B cell (primary cell): ENCODE results near the gene PRSS33. TPM values are rescaled to one million over a fixed set of nuclear protein-coding genes. Genes with fewer than 3 reads are reported as not detected.
A peak's percentile ranks its signal among the peaks of the same experiment; 100 is the strongest.

Experiments used
- ATAC-seq: fragments of 200-7000 bp; cut with Tn5 transposase; one replicate; pipeline ENCODE4 v1.10.0; 2021; ENCODE audit warnings: low read depth, mild to moderate bottlenecking, moderate number of reproducible peaks, moderate library complexity
- CTCF ChIA-PET: fragments of 350-600 bp; sonication (Branson Sonifier 250); formaldehyde crosslinking; loops from one replicate; lab custom pipeline; 2021; ENCODE audit warnings: antibody characterized with exemption, inconsistent platforms; lab: Charles Lee
- POLR2A ChIA-PET: fragments of 350-600 bp; sonication (Branson Sonifier 250); formaldehyde crosslinking; loops from one replicate; lab custom pipeline; 2021; ENCODE audit warnings: antibody characterized with exemption; lab: Charles Lee
- DNase-seq: peaks from one replicate; pipeline ENCODE4 v3.0.0; 2013
- H2AFZ ChIP-seq: 2 replicates; pipeline ENCODE4 v1.6.1; 2012; ENCODE audit warnings: mild to moderate bottlenecking, low read depth, low read length; ENCODE audit not compliant: insufficient read depth, poor library complexity, severe bottlenecking
- H3K27ac ChIP-seq, 2 donors: 1 replicate in 1 of 2; 2 replicates in 1 of 2; pipeline ENCODE4 v1.5.1; 2012 to 2013; ENCODE audit warnings: low read length in 2 of 2, mild to moderate bottlenecking in 2 of 2, moderate library complexity in 1 of 2
- H3K27me3 ChIP-seq, 4 experiments: fragments of 200-600 bp in 1 of 4; sonication (generic) in 1 of 4; replicated peaks in 1 of 4; 1 replicate in 2 of 4; 2 replicates in 2 of 4; pipeline versions ENCODE4 v1.6.1 to v1.7.0; 2013 to 2016; ENCODE audit warnings: low read length in 3 of 4, mild to moderate bottlenecking in 2 of 4, mixed read lengths in 1 of 4, moderate library complexity in 1 of 4; ENCODE audit not compliant: insufficient read depth in 4 of 4, control insufficient read depth in 3 of 4; ENCODE audit errors: control extremely low read depth in 1 of 4
- H3K36me3 ChIP-seq, 2 experiments: replicated peaks in 1 of 2; 1 replicate in 1 of 2; 2 replicates in 1 of 2; pipeline versions ENCODE4 v1.6.1 to v1.7.1; 2013; ENCODE audit warnings: low read length in 1 of 2; ENCODE audit not compliant: insufficient read depth in 2 of 2, control insufficient read depth in 1 of 2; ENCODE audit errors: control extremely low read depth in 1 of 2, extremely low read depth in 1 of 2
- H3K4me1 ChIP-seq, 2 donors: fragments of 200-600 bp in 1 of 2; sonication (generic) in 1 of 2; 1 replicate in 1 of 2; 2 replicates in 1 of 2; pipeline versions ENCODE4 v1.5.1 to v1.6.1; 2013 to 2017; ENCODE audit warnings: low read length in 2 of 2; ENCODE audit not compliant: control insufficient read depth in 2 of 2, insufficient read depth in 2 of 2
- H3K4me2 ChIP-seq: replicated peaks from 2 replicates; pipeline ENCODE3; 2012; ENCODE audit warnings: mild to moderate bottlenecking, low read depth, low read length; ENCODE audit not compliant: poor library complexity, severe bottlenecking
- H3K4me3 ChIP-seq, 5 experiments: fragments of 200-600 bp in 1 of 5; sonication (generic) in 1 of 5; 1 replicate in 3 of 5; 2 replicates in 2 of 5; pipeline versions ENCODE4 v1.5.1 to v1.7.0; 2011 to 2016; ENCODE audit warnings: low read length in 4 of 5, mild to moderate bottlenecking in 4 of 5, low read depth in 2 of 5, control low read depth in 1 of 5, moderate library complexity in 1 of 5; ENCODE audit not compliant: insufficient read depth in 1 of 5; ENCODE audit errors: control extremely low read depth in 1 of 5, extremely low read depth in 1 of 5
- H3K79me2 ChIP-seq: fragments of 200-600 bp; sonication (generic); one replicate; pipeline ENCODE4 v1.6.0; 2016; ENCODE audit warnings: low read length; ENCODE audit not compliant: control insufficient read depth, insufficient read depth
- H3K9ac ChIP-seq: fragments of 200-600 bp; sonication (generic); 2 replicates; pipeline ENCODE4 v1.6.1; 2017; ENCODE audit warnings: mild to moderate bottlenecking, low read length, moderate library complexity
- H3K9me3 ChIP-seq, 3 donors: one replicate each; pipeline versions ENCODE4 v1.6.1 to v1.7.1; 2013; ENCODE audit warnings: low read length in 2 of 3; ENCODE audit not compliant: control insufficient read depth in 2 of 3, insufficient read depth in 1 of 3; ENCODE audit errors: control extremely low read depth in 1 of 3
- H4K20me1 ChIP-seq: 2 replicates; pipeline ENCODE4 v1.6.0; 2012; ENCODE audit warnings: mild to moderate bottlenecking, low read length; ENCODE audit not compliant: insufficient read depth, control insufficient read depth, poor library complexity, severe bottlenecking
- H3K27ac Mint-ChIP-seq: one replicate; pipeline ENCODE4 v1.8.0; 2021; ENCODE audit warnings: mixed read lengths
- H3K27me3 Mint-ChIP-seq: one replicate; pipeline ENCODE4 v1.8.0; 2021; ENCODE audit warnings: mixed read lengths
- H3K4me1 Mint-ChIP-seq: one replicate; pipeline ENCODE4 v1.8.0; 2021; ENCODE audit warnings: mixed read lengths
- H3K4me3 Mint-ChIP-seq: one replicate; pipeline ENCODE4 v1.8.0; 2021; ENCODE audit warnings: mixed read lengths
- H3K9me3 Mint-ChIP-seq: one replicate; pipeline ENCODE4 v1.8.0; 2022; ENCODE audit warnings: mixed read lengths; ENCODE audit not compliant: insufficient read depth
- CTCF ChIP-seq: fragments of 200-600 bp; IDR thresholded peaks from one replicate; pipeline ENCODE4 v1.8.0; 2022; ENCODE audit warnings: antibody characterized with exemption, mild to moderate bottlenecking
- EZH2 ChIP-seq: IDR thresholded peaks from 2 replicates; pipeline ENCODE4 v1.6.1; 2012; ENCODE audit warnings: borderline replicate concordance, low read depth, mild to moderate bottlenecking, moderate library complexity, low read length; ENCODE audit not compliant: insufficient read depth, poor library complexity, severe bottlenecking
- WGBS: methylation state at CpG from one replicate; pipeline ENCODE4 v1.1.5; 2013; ENCODE audit warnings: missing lambda C conversion rate; ENCODE audit not compliant: insufficient coverage; 5-methylcytosine and 5-hydroxymethylcytosine counted together
- intact Hi-C: fragments of 100-400 bp; cut with micrococcal nuclease; formaldehyde crosslinking; loops from one replicate; pipeline ENCODE4 v1.10.0; 2022
- polyA plus RNA-seq: library from polyadenylated mRNA; depleted of rRNA; stranded (reverse); fragments of >200 nt; gene quantifications from 2 replicates; pipeline ENCODE4 v1.2.3, GENCODE V29; 2012
- total RNA-seq, 2 donors: library from RNA; stranded (reverse); fragments of 120-200 nt in 1 of 2; gene quantifications; 1 replicate in 1 of 2; 2 replicates in 1 of 2; pipeline versions ENCODE4 v1.2.3 to v1.2.4, GENCODE V29; 2013 to 2022

The PRSS33 gene
- total and polyA plus RNA-seq, 2 donors (not counting 1 experiment from before 2014, with no cell fraction given), result not detected

GRCh38 chr16:2752035-2752849 lies 35.1 kb downstream of the PRSS33 start, which contains the start of gene SRRM2:
TSS of gene SRRM2 (plus strand) at chr16:2752638. CDS start at chr16:2756365, 3,727 bp downstream.
- Mint-ChIP-seq H3K4me1 (peaks cover 50% of the 10 kb centered on the region), H3K27me3 (no peaks in the 10 kb centered on the region), H3K4me3 (peak within 1 kb of the TSS; percentile 95), H3K27ac (peak within 1 kb of the TSS; percentile 99), H3K9me3 (peaks cover 2% of the 10 kb centered on the region)
- peaks cover 64% of the 10 kb centered on the region for H3K79me2 ChIP-seq
- ATAC-seq (peak; percentile 83), DNase-seq (peak; percentile 100)
- H2AFZ ChIP-seq, result peak within 1 kb of the TSS; percentile 99
- peak within 1 kb of the TSS; percentile 97 for H3K4me2 ChIP-seq
- peak within 1 kb of the TSS; percentile 95 to 98 for H3K27ac ChIP-seq
- peak within 1 kb of the TSS; percentile 68 to 97 (median 82) for H3K4me3 ChIP-seq
- peaks cover 0 to 10% (median 3%) of the 10 kb centered on the region in 3 donors for H3K9me3 ChIP-seq
- peaks cover 45% of the 10 kb centered on the region for H4K20me1 ChIP-seq
- TF ChIP-seq EZH2 (no peak), CTCF (no peak)
- intact Hi-C loops, result loop anchor here (1.0 to 5.0 kb wide), 5 partner anchors 25 to 270 kb away; partner anchors contain the start of genes ELOB, FLYWCH1, FLYWCH2 and HCFC1R1
- peak within 1 kb of the TSS; percentile 92 for H3K9ac ChIP-seq
- H3K36me3 ChIP-seq, result peaks cover 0 to 8% of the 10 kb centered on the region in 2 experiments
- POLR2A ChIA-PET, result interaction anchor here (0.6 to 3.5 kb wide), 3 partner anchors 15 to 1612 kb away, joined by 3 to 31 read pairs (median 4); partner anchors contain the start of gene ELOB
- H3K4me1 ChIP-seq, result peaks cover 36 to 45% of the 10 kb centered on the region in 2 donors
- WGBS, result 4% methylated on average over 93 of the region's 99 CpGs
- CTCF ChIA-PET, result interaction anchor here (0.6 to 0.7 kb wide), 2 partner anchors 116 to 1972 kb away, joined by 3 read pairs; no protein-coding TSS in a partner anchor
- no peaks in the 10 kb centered on the region for H3K27me3 ChIP-seq
